ENCODE data around the gene C5AR2.

GRCh38 chr19:47348819-47349795 is 17.1 kb downstream of the C5AR2 start, which contains the start of gene DHX34:
- TF ChIP-seq CTCF (IDR thresholded peaks at IDR 0.05; ENCODE audit: low read length) = peak; percentile 90
- TF ChIP-seq EZH2 (IDR thresholded peaks at IDR 0.05; ENCODE audit: borderline replicate concordance, low read length) = no peak

Data from OCI-LY1 (cell line).